ENCODE results near the gene POLD3. TPM values are rescaled to one million over a fixed set of nuclear protein-coding genes. Genes with fewer than 3 reads are reported as not detected.

Gene POLD3
- total RNA-seq, 4 donors from 2014 or later = 9.1 to 13.6 (median 9.2) TPM

DNA sequence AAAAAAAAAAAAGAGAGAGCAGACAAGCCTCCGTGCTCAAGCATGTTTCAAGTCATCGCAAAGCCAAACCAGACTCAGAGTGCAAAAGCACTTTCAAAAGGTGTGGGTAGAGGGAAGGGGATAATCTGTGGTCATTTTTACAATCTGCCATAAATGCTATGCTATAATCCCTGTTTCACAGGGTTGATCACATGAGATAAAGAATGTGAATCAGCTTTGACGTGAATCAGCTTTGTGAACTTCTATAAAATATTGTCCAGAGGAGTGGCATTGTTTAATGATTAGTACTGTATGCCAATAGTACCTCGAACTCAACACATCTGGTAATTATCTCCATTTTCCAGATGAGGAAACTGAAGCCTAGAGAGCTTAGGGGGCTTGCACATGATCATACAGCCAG is 20.0 kb upstream of the POLD3 start:
- H3K27me3 ChIP-seq = peaks cover 0 to 3% (median 0%) of the 10 kb centered on the region in 4 donors
- no peak for DNase-seq (ENCODE audit: extremely low spot score)
- no peaks in the 10 kb centered on the region for H3K9me3 ChIP-seq
- WGBS = 87% methylated on average over 4 of the region's 4 CpGs
- H3K4me3 ChIP-seq = no peak overlapping the region
- no peaks in the 10 kb centered on the region for H3K4me1 ChIP-seq
- TF ChIP-seq EP300 (IDR thresholded peaks at IDR 0.05) = no peak
- TF ChIP-seq, protein P1, sequence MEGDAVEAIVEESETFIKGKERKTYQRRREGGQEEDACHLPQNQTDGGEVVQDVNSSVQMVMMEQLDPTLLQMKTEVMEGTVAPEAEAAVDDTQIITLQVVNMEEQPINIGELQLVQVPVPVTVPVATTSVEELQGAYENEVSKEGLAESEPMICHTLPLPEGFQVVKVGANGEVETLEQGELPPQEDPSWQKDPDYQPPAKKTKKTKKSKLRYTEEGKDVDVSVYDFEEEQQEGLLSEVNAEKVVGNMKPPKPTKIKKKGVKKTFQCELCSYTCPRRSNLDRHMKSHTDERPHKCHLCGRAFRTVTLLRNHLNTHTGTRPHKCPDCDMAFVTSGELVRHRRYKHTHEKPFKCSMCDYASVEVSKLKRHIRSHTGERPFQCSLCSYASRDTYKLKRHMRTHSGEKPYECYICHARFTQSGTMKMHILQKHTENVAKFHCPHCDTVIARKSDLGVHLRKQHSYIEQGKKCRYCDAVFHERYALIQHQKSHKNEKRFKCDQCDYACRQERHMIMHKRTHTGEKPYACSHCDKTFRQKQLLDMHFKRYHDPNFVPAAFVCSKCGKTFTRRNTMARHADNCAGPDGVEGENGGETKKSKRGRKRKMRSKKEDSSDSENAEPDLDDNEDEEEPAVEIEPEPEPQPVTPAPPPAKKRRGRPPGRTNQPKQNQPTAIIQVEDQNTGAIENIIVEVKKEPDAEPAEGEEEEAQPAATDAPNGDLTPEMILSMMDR (IDR thresholded peaks at IDR 0.05) = no peak
- no peak for TF ChIP-seq POLR2AphosphoS5 (IDR thresholded peaks at IDR 0.05)
- no peak for TF ChIP-seq POLR2A (IDR thresholded peaks at IDR 0.05; ENCODE audit: low read depth)
- intact Hi-C loops (cut with DNase I) = loop anchor here (5.0 to 10.0 kb wide), 2 partner anchors 120 to 318 kb away; no protein-coding TSS in a partner anchor
- no peak overlapping the region for H3K27ac ChIP-seq (replicated peaks in 1 of 4)
- H3K36me3 ChIP-seq = no peaks in the 10 kb centered on the region

DNA sequence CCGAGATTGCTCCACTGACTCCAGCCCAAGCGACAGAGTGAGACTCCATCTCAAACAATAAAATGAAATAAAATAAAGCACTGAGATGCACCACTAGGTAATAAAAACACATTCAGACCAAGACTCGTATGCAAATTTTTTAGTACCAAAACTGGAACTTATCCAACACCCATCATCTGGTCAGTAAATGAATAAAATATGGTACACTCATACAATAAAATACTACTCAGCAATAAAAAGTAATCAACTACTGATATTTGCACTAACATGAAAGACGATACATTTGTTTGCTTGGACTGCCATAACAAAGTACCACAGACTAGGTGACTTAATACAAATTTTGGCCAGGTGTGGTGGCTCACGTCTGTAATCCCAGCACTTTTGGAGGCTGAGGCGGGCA is 17.8 kb upstream of the POLD3 start:
- intact Hi-C loops (cut with DNase I) = loop anchor here (5.0 to 10.0 kb wide), 2 partner anchors 122 to 320 kb away; no protein-coding TSS in a partner anchor
- no peaks in the 10 kb centered on the region for H3K9me3 ChIP-seq
- H3K36me3 ChIP-seq = no peaks in the 10 kb centered on the region
- no peak for DNase-seq (ENCODE audit: extremely low spot score)
- TF ChIP-seq, protein P1 (IDR thresholded peaks at IDR 0.05) = no peak
- TF ChIP-seq POLR2AphosphoS5 (IDR thresholded peaks at IDR 0.05) (no peak), EP300 (IDR thresholded peaks at IDR 0.05) (no peak), POLR2A (IDR thresholded peaks at IDR 0.05; ENCODE audit: low read depth) (no peak)
- H3K4me3 ChIP-seq = no peak overlapping the region
- H3K27ac ChIP-seq (replicated peaks in 1 of 4) = no peak overlapping the region
- peaks cover 0 to 3% (median 0%) of the 10 kb centered on the region in 4 donors for H3K27me3 ChIP-seq
- 85% methylated on average over 6 of the region's 6 CpGs for WGBS
- H3K4me1 ChIP-seq = no peaks in the 10 kb centered on the region

DNA sequence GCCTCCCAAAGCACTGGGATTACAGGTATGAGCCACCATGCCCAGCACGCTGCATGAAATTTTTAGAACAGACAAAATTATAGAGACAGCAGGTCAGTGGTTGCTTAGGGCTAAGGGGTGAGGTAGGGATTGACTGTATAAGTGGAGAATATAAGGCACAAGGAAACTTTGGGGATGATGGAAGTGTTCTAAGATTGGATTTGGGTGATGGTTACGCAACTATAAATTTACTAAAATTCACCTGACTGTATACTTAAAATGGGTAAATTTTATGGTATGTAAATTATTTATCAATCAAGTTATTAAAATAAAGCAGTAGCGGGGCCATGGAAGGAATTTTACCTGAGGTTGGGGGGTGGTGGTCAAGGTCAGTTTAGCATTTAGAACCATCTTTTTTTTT is 16.4 kb upstream of the POLD3 start:
- WGBS = 96% methylated on average over 3 of the region's 3 CpGs
- no peaks in the 10 kb centered on the region for H3K4me1 ChIP-seq
- H3K27me3 ChIP-seq = peaks cover 0 to 3% (median 0%) of the 10 kb centered on the region in 4 donors
- no peak for DNase-seq (ENCODE audit: extremely low spot score)
- intact Hi-C loops (cut with DNase I) = loop anchor here (10.0 kb wide), 1 partner anchor 321 kb away; no protein-coding TSS in a partner anchor
- no peak for TF ChIP-seq POLR2AphosphoS5 (IDR thresholded peaks at IDR 0.05)
- TF ChIP-seq, protein P1 (IDR thresholded peaks at IDR 0.05) = no peak
- no peak for TF ChIP-seq POLR2A (IDR thresholded peaks at IDR 0.05; ENCODE audit: low read depth)
- TF ChIP-seq EP300 (IDR thresholded peaks at IDR 0.05) = no peak
- no peaks in the 10 kb centered on the region for H3K9me3 ChIP-seq
- no peak overlapping the region for H3K4me3 ChIP-seq
- H3K36me3 ChIP-seq = no peaks in the 10 kb centered on the region
- no peak overlapping the region for H3K27ac ChIP-seq (replicated peaks in 1 of 4)

DNA sequence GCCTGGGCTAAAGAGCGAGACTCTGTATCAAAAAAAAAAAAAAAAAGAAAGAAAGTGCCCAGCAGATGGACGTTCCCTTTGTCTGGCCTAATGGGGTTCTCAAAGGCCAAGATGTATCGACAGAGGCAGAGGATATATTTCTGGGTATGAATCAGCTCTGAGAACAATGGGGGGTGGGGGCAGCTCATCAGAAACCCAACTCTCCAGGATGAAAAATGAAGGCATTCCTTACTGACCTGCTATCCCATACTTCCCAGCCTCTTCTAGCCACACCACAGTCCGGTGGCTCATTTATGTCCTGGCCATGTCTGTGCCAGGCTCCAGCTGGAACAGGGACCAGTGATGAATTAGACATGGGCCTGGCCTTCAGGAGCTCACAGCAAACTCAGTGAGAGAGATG is 15.2 kb upstream of the POLD3 start:
- Histone ChIP-seq H3K27me3 (peaks cover 0 to 3% (median 0%) of the 10 kb centered on the region in 4 donors), H3K4me1 (no peaks in the 10 kb centered on the region), H3K36me3 (no peaks in the 10 kb centered on the region), H3K27ac (replicated peaks in 1 of 4) (no peak overlapping the region), H3K4me3 (no peak overlapping the region), H3K9me3 (no peaks in the 10 kb centered on the region)
- 89% methylated on average over 4 of the region's 4 CpGs for WGBS
- intact Hi-C loops (cut with DNase I) = loop anchor here (10.0 kb wide), 1 partner anchor 322 kb away; no protein-coding TSS in a partner anchor
- no peak for DNase-seq (ENCODE audit: extremely low spot score)
- TF ChIP-seq POLR2A (IDR thresholded peaks at IDR 0.05; ENCODE audit: low read depth) = no peak
- TF ChIP-seq EP300 (IDR thresholded peaks at IDR 0.05) = no peak
- no peak for TF ChIP-seq POLR2AphosphoS5 (IDR thresholded peaks at IDR 0.05)
- TF ChIP-seq, protein P1 (IDR thresholded peaks at IDR 0.05) = no peak

Measured in esophagus muscularis mucosa (tissue), 4 donors.